HCT116 (cell line): ENCODE results near the gene APOBEC3B.

Experiments
- ELF1 ChIP-seq: IDR thresholded peaks from 2 replicates; pipeline ENCODE4 v1.6.1; 2012; ENCODE audit warnings: low read depth, borderline replicate concordance
- EZH2 ChIP-seq: fragments of 200-600 bp; sonication (generic); IDR thresholded peaks from 2 replicates; pipeline ENCODE4 v1.6.1; 2017; ENCODE audit warnings: antibody characterized with exemption, mixed run types
- RAD21 ChIP-seq: IDR thresholded peaks from 2 replicates; pipeline ENCODE4 v1.6.1; 2012; ENCODE audit warnings: low read depth, mild to moderate bottlenecking

GRCh38 chr22:38970551-38970950 lies 11.6 kb upstream of the APOBEC3B start:
- TF ChIP-seq EZH2 (no peak), RAD21 (no peak), ELF1 (no peak)
